SK-N-MC (cell line): ENCODE measurements around the gene RPL10A.

Source experiments
- EZH2 ChIP-seq: fragments of 200-600 bp; sonication (generic); IDR thresholded peaks from one replicate; pipeline ENCODE4 v1.6.1; 2017; ENCODE audit warnings: antibody characterized with exemption
- FOXP2 ChIP-seq: optimal IDR thresholded peaks from 2 replicates; pipeline ENCODE3; 2011; ENCODE audit warnings: mild to moderate bottlenecking, moderate library complexity; ENCODE audit not compliant: insufficient read depth; ENCODE audit errors: extremely low read length, control extremely low read depth
- POLR2AphosphoS5 ChIP-seq: IDR thresholded peaks from 2 replicates; pipeline ENCODE4 v1.6.1; 2012; ENCODE audit warnings: mild to moderate bottlenecking, low read depth, low read length, borderline replicate concordance

DNA sequence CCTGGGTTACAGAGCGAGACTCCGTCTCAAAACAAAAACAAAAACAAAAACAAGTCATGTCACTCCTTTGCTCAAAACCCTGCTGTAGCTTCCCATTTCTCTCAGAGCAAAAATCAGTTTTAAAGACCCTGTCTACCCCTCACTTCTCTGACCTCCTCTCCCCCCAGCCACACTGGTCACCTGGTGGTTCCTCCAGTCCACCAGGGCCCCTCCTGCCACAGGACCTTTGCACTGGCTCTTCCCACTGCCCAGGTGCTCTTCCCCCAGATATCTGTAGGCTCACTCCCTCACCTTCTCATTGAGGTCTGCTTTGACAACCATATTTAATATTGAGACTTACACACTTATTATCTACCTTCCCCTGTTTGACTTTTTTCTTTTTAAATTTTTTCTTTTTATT is 33.6 kb downstream of the RPL10A start:
- TF ChIP-seq POLR2AphosphoS5, result no peak
- no peak for TF ChIP-seq EZH2
- no peak for TF ChIP-seq FOXP2
